ENCODE data around the gene MED23. TPM values are rescaled to one million over a fixed set of nuclear protein-coding genes. Genes with fewer than 3 reads are reported as not detected.
"Not testable (repeated sequence)": the region's sequence is repeated elsewhere in the genome, so short reads cannot be mapped to it uniquely, and the experiment has no call there.

The MED23 gene
- total RNA-seq, 6 experiments from 2014 or later: 8.8 to 13.8 (median 11.0) TPM

- WGBS (ENCODE audit: insufficient coverage, low coverage, low lambda C conversion rate, missing lambda C conversion rate): 40% methylated on average over 4 of the region's 4 CpGs
- Histone ChIP-seq H3K4me3 (no peak overlapping the region), H3K4me1 (peaks cover 0 to 66% (median 15%) of the 10 kb centered on the region in 4 donors), H3K27ac (peak overlapping the region; percentile 39 to 94 (median 90)), H3K9me3 (no peaks in the 10 kb centered on the region), H3K36me3 (no peaks in the 10 kb centered on the region), H3K27me3 (no peaks in the 10 kb centered on the region)
- intact Hi-C loops (cut with DNase I): no loop called here
- TF ChIP-seq CTCF (IDR thresholded peaks at IDR 0.05) (no peak), POLR2A (IDR thresholded peaks at IDR 0.05) (no peak)
- ATAC-seq (peak; percentile 16 to 27 (median 23)), DNase-seq (no peak)
Observed at GRCh38 chr6:131551902-131552301, 76.1 kb downstream of the MED23 start.

GRCh38 chr6:131549811-131550210, 78.2 kb downstream of the MED23 start:
- intact Hi-C loops (cut with DNase I): no loop called here
- no peak overlapping the region for H3K4me3 ChIP-seq
- ATAC-seq: no peak
- H3K27ac ChIP-seq: peak overlapping the region; percentile 5 to 94 (median 90)
- WGBS (ENCODE audit: insufficient coverage, low coverage, low lambda C conversion rate, missing lambda C conversion rate): 23% methylated on average over 2 of the region's 2 CpGs
- DNase-seq: no peak
- TF ChIP-seq POLR2A (IDR thresholded peaks at IDR 0.05) (no peak), CTCF (IDR thresholded peaks at IDR 0.05) (no peak)
- H3K36me3 ChIP-seq: no peaks in the 10 kb centered on the region
- no peaks in the 10 kb centered on the region for H3K27me3 ChIP-seq
- no peaks in the 10 kb centered on the region for H3K9me3 ChIP-seq
- H3K4me1 ChIP-seq: peaks cover 0 to 53% (median 11%) of the 10 kb centered on the region in 4 donors

GRCh38 chr6:131548441-131548840, 79.6 kb downstream of the MED23 start:
- peak; percentile 81 for TF ChIP-seq POLR2A (IDR thresholded peaks at IDR 0.05)
- TF ChIP-seq CTCF (IDR thresholded peaks at IDR 0.05): peak in 1 of 4 donors; percentile 6
- ATAC-seq (peak; percentile 76 to 94 (median 88)), DNase-seq (peak in 1 of 3 donors; percentile 60)
- WGBS (ENCODE audit: insufficient coverage, low coverage, low lambda C conversion rate, missing lambda C conversion rate): 21% methylated on average over 1 of the region's 1 CpG
- intact Hi-C loops (cut with DNase I): no loop called here
- Histone ChIP-seq H3K4me1 (peaks cover 0 to 46% (median 9%) of the 10 kb centered on the region in 4 donors), H3K27me3 (no peaks in the 10 kb centered on the region), H3K9me3 (no peaks in the 10 kb centered on the region), H3K36me3 (no peaks in the 10 kb centered on the region), H3K4me3 (no peak overlapping the region), H3K27ac (peak overlapping the region; percentile 45 to 98 (median 91))

GRCh38 chr6:131547488-131547887, 80.6 kb downstream of the MED23 start:
- DNase-seq (no peak), ATAC-seq (no peak)
- peak overlapping the region in 2 of 3 donors; percentile 91 to 98 for H3K27ac ChIP-seq
- TF ChIP-seq POLR2A (IDR thresholded peaks at IDR 0.05): no peak
- TF ChIP-seq CTCF (IDR thresholded peaks at IDR 0.05): no peak
- H3K36me3 ChIP-seq: no peaks in the 10 kb centered on the region
- intact Hi-C loops (cut with DNase I): no loop called here
- no peaks in the 10 kb centered on the region for H3K27me3 ChIP-seq
- H3K4me3 ChIP-seq: no peak overlapping the region
- WGBS (ENCODE audit: insufficient coverage, low coverage, low lambda C conversion rate, missing lambda C conversion rate): 69% methylated on average over 2 of the region's 6 CpGs
- no peaks in the 10 kb centered on the region for H3K9me3 ChIP-seq
- H3K4me1 ChIP-seq: peaks cover 0 to 46% (median 7%) of the 10 kb centered on the region in 4 donors

GRCh38 chr6:131545317-131545716, 82.7 kb downstream of the MED23 start:
- H3K27ac ChIP-seq: no peak overlapping the region
- no peak overlapping the region for H3K4me3 ChIP-seq
- H3K27me3 ChIP-seq: no peaks in the 10 kb centered on the region
- peaks cover 0 to 29% (median 0%) of the 10 kb centered on the region in 4 donors for H3K4me1 ChIP-seq
- no peak for ATAC-seq
- intact Hi-C loops (cut with DNase I): no loop called here
- H3K9me3 ChIP-seq: no peaks in the 10 kb centered on the region
- WGBS (ENCODE audit: insufficient coverage, low coverage, low lambda C conversion rate, missing lambda C conversion rate): 77% methylated on average over 2 of the region's 2 CpGs
- no peak for TF ChIP-seq CTCF (IDR thresholded peaks at IDR 0.05)
- no peak for TF ChIP-seq POLR2A (IDR thresholded peaks at IDR 0.05)
- no peaks in the 10 kb centered on the region for H3K36me3 ChIP-seq
- DNase-seq: no peak

- intact Hi-C loops (cut with DNase I); H3K36me3 ChIP-seq; H3K27ac ChIP-seq; ATAC-seq; H3K4me1 ChIP-seq; H3K4me3 ChIP-seq; H3K27me3 ChIP-seq; H3K9me3 ChIP-seq; DNase-seq: not testable (repeated sequence)
- WGBS (ENCODE audit: insufficient coverage, low coverage, low lambda C conversion rate, missing lambda C conversion rate): no CpG with 5 or more reads among the region's 4 CpGs
Observed at GRCh38 chr6:131538615-131539014, 89.4 kb downstream of the MED23 start.
